ENCODE data around the gene NCAM2.

Gene NCAM2

GRCh38 chr21:21029164-21029563 is 31.0 kb downstream of the NCAM2 start:
- DNase-seq: no peak

- DNase-seq: no peak
These were observed 32.1 kb downstream of the NCAM2 start for GRCh38 chr21:21030311-21030710.

DNA sequence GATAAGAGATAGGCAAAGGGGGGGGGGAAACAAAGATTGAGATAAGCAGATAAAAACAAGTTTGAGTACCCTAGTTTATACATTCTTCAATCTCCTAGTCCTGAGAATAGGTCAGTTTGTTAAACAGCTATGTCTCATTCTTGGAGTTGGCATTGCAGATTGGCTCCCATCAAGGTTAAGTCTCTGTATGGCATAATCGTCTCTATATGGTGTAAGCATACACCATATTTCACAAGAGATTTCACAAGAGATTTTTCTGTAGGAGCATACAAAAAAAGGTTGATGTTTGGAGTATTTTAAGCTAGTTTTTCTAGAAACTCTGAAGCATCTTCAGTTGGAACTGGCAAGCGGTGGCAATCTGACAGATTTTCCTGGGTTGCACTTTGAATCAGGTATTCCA is 35.8 kb downstream of the NCAM2 start:
- no peak for DNase-seq

DNA sequence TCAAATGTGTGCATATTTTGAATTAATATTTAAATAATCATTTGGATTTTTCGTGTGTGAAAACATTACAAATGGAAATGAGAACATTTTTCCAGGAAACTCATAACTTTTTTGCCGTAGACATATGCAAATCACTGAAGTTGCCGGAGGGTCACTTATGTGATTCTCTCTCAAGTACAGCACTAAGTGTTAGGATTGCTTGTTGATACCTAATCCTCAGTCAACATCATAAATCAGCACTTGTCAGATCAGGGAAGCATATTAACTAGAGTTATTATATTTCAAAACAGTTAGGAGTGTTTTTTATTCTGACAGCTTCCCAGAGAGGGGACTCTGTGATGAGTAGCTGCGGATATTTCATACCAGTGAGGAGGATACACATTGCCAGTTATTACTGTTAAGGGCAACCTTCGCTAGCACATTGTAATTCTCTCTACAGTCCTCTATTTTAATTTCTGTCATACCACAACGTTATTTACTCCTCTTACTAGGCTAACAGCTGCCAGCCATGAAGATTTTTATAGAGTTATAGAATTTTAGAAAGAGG is 41.5 kb downstream of the NCAM2 start:
- no peak for DNase-seq

DNA sequence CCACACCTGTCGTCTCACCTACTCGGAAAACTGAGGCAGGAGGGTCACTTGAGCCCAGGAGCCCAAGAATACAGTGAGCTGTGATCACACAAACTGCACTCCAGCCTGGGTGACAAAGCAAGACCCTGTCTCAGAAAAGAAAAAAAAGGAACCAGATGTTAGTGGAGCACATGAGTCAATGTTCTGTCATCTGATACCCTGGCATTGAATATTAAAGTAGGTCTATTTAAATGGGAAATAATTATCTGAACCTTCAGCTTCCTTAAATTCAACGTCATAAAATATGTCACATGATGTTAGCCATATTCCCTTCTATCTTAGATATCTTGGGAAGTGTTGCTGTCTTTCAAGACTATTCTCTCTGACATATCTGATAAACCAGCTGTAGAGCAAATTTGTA is 47.3 kb downstream of the NCAM2 start:
- no peak for DNase-seq

DNA sequence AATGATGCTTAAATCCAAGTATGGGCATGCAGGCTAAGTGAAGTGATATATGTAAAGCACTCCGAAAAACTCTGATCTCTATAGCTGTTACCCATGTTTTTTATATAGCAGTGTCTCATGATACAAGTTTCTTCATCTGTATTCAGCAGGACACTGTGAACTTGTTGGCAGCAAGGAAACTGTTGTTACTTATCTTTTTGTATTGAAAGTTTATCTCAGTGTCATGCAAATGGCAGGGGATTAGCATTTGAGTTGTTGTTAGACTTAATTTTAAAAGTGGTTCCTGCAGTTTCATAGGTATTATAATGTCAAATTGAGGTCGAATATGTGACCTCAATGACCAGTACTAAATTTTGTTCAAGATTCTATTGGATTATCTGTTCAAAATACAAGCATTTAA is 47.9 kb downstream of the NCAM2 start:
- no peak for DNase-seq

DNA sequence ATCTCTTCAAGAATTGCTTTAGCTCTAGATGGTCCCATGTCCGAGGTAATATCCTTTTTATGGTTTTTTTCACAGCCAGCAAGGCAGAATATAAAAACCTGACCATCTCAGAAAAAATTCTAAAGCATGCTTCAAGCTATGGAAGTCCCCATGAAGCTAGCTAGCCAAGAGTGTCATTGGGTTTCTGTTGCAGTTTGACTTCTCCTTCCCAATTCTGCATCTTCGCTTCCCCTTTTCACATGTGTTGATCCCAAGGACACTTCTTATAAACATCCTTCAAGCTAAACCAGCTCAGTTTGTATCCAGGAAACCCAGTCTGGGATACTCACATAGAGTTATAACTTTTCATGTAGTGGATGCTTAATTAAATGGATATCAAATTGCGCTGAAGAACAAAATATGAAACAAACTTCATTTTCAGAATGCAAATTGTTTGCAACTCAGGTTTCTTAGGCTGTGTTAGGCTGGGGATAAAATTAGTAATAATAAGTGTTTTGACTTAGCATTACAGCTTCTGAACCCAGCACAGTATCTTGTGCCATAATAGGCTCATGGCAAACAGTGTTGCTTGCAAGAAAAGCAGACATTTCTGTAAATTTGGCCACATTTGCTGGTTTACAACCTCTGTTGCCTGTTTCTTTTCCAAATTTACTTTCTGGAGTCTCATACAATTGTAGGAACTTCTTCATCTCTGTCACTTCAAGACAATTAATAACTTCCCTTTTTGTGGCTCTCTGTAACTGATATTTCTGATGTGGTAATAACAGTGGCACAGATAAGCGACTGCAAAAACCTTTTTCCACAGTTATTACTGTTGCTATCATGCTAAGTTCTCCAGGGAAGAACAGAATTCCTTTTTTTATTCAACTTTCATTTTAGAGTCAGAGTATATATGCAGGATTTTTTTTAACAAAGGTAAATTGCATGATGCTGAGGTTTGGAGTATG is 53.2 kb downstream of the NCAM2 start:
- DNase-seq: no peak

- DNase-seq: no peak
These were observed 54.5 kb downstream of the NCAM2 start for GRCh38 chr21:21052672-21053071.

DNA sequence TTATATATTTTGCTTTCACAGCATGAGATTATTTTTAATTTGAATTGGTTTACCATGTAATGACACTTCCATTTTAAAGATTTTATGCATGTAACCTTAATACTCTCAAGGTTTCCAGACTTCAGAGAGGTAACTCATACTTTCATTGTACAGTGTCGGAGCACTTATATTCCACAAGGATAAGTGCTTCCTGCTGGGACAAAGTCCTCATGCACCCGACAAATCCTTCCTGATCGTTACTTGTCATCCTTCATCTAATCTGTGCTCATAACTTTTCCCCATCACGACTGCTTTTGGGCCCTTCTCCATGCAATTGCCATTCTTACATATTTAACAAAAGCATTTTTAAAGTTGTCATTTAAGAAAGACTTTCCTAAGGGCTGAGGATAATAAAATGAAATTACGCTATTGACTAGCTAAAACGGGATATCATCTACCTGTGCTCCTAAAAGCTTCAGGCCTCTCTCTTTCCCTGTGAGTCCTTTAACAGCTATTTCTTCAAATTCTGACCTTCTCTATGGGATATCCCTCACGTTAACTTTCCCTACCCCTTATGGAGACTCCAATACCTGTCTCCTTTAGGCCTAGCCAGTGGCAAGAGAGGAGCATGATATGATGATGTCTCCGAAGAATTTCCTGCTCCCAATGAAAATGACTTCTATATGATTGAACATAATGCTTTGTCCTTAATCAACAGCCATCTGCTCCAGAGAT is 59.3 kb downstream of the NCAM2 start:
- DNase-seq: no peak

DNA sequence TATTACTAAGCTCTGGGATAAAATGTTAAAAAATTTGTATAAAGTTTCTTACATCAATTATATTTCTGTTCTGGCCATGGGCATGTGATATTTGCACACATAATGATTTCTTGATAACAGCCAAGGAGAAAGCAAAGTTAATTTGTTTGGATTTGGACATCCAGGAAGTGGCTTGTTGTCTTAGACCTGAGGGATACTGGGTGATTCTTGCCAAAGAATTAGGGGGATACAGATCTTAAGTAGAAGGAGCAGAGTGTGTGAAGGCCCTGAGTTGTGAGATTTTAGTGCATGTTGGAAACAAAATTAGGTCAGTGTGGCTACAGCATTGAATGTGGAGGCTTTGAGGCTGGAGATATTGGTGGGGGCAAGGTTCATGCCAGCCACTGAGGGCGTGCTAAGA is 65.6 kb downstream of the NCAM2 start:
- DNase-seq: no peak

GRCh38 chr21:21064353-21064752 is 66.1 kb downstream of the NCAM2 start:
- no peak for DNase-seq

GRCh38 chr21:21067375-21067774 is 69.2 kb downstream of the NCAM2 start:
- DNase-seq: no peak

DNA sequence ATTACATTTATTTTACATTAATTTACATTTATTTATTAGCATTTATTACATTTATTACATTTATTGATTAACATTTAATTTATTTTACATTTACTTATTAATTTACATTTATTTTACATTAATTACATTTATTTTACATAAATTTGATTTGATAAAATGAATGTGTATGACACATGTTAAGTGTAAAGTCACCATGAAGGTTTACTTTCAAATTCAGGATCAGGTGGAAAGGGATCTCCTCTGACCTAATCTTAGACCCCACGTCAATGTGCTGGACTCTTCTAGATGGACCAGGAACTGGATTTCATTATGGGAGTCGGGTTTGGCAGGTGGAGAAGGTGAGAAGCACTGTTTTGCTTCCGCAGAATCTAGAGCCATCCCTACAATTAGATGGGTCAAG is 76.1 kb downstream of the NCAM2 start:
- DNase-seq: no peak

- DNase-seq: no peak
These were observed 77.8 kb downstream of the NCAM2 start for GRCh38 chr21:21076051-21076450.

- DNase-seq: no peak
These were observed 78.3 kb downstream of the NCAM2 start for GRCh38 chr21:21076491-21076890.

- no peak for DNase-seq
These were observed 81.4 kb downstream of the NCAM2 start for GRCh38 chr21:21079646-21080045.

- DNase-seq: no peak
These were observed 86.0 kb downstream of the NCAM2 start for GRCh38 chr21:21084179-21084578.

DNA sequence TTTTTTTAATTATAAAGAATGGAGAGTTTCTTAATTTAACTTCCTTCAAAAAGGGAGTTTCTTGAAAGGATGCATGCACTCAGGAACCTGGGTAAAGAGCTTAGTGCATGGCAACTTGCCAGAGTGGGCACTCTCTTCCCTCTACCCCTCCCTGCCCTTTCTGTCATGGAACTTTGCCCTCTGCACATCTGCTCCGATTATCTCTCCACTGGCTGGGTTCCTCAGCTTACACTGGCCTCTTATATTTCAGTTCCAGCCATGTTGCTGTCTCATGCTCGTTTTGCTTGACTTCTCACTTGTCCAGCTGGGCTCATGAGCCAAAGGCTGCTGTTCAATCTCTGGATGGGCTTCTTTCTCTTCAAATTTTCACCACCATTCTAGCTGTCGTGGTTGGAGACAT is 87.0 kb downstream of the NCAM2 start:
- DNase-seq: no peak

- DNase-seq: no peak
These were observed 98.7 kb downstream of the NCAM2 start for GRCh38 chr21:21096956-21097355.

- no peak for DNase-seq
These were observed 99.3 kb downstream of the NCAM2 start for GRCh38 chr21:21097466-21097865.

- no peak for DNase-seq
These were observed 103.7 kb downstream of the NCAM2 start for GRCh38 chr21:21101911-21102310.

GRCh38 chr21:21102896-21103295 is 104.7 kb downstream of the NCAM2 start:
- no peak for DNase-seq

GRCh38 chr21:21103692-21104091 is 105.5 kb downstream of the NCAM2 start:
- no peak for DNase-seq

DNA sequence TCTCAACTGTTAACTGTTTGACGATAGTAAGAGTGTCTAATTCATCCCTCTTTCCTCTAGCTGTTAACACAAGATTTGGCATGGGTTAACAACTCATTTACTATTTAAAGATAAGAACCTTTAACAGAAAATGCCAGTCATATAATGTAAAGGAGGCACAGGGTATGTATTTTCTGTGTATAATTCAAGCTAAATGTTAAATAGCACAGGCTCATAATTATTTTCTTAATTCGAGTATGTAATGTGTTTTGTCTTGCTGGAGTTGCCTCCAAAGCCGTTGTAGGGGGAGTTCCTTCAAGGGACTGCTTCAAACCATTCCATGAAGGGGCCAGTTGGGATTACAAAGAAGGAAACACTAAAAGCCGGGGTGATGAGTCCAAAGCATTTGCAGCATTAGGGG is 111.5 kb downstream of the NCAM2 start:
- no peak for DNase-seq
